Osteoblast (primary cell): ENCODE data around the gene TMIE. TPM values are rescaled to one million over a fixed set of nuclear protein-coding genes. Genes with fewer than 3 reads are reported as not detected.

Source experiments
- DNase-seq: peaks from one replicate; pipeline ENCODE4 v3.0.0; 2011; ENCODE audit warnings: low spot score, mixed read lengths; ENCODE audit not compliant: insufficient read length; ENCODE audit errors: missing footprints
- H2AFZ ChIP-seq: 2 replicates; pipeline ENCODE4 v1.6.0; 2011; ENCODE audit warnings: mild to moderate bottlenecking, low read length
- H3K27ac ChIP-seq: 2 replicates; pipeline ENCODE4 v1.5.1; 2011; ENCODE audit warnings: mild to moderate bottlenecking, low read depth, low read length, moderate library complexity
- H3K27me3 ChIP-seq: 2 replicates; pipeline ENCODE4 v1.6.0; 2012; ENCODE audit warnings: mild to moderate bottlenecking, control low read depth, inconsistent platforms, low read length, moderate library complexity; ENCODE audit not compliant: insufficient read depth
- H3K36me3 ChIP-seq: 2 replicates; pipeline ENCODE4 v1.5.1; 2011; ENCODE audit warnings: mild to moderate bottlenecking, low read length, control low read depth, moderate library complexity; ENCODE audit not compliant: insufficient read depth
- H3K4me1 ChIP-seq: 2 replicates; pipeline ENCODE4 v1.5.1; 2011; ENCODE audit warnings: mild to moderate bottlenecking, low read length, control low read depth, moderate library complexity; ENCODE audit not compliant: insufficient read depth
- H3K4me2 ChIP-seq: 2 replicates; pipeline ENCODE4 v1.6.0; 2011; ENCODE audit warnings: mild to moderate bottlenecking, low read length; ENCODE audit not compliant: insufficient read depth
- H3K4me3 ChIP-seq: fragments of 200-600 bp; sonication (generic); 3 replicates; pipeline ENCODE4 v1.5.1; 2012; ENCODE audit warnings: mild to moderate bottlenecking, low read length, inconsistent platforms; ENCODE audit not compliant: insufficient read depth
- H3K79me2 ChIP-seq: 2 replicates; pipeline ENCODE4 v1.6.0; 2012; ENCODE audit warnings: mild to moderate bottlenecking, low read length, control low read depth, inconsistent platforms; ENCODE audit not compliant: insufficient read depth
- H3K9me3 ChIP-seq: 2 replicates; pipeline ENCODE4 v1.5.1; 2011; ENCODE audit warnings: low read depth, low read length, control low read depth
- H4K20me1 ChIP-seq: 2 replicates; pipeline ENCODE4 v1.6.0; 2012; ENCODE audit warnings: mild to moderate bottlenecking, low read length, control low read depth; ENCODE audit not compliant: insufficient read depth
- total RNA-seq: library from RNA; depleted of rRNA; stranded (reverse); fragments of >200 nt; gene quantifications from 2 replicates; pipeline ENCODE4 v1.2.3, GENCODE V29; 2012
- TF ChIP-seq, protein P1 (sequence below): IDR thresholded peaks from 2 replicates; pipeline ENCODE4 v1.5.1; 2011; ENCODE audit warnings: mild to moderate bottlenecking, low read depth, low read length, moderate library complexity; ENCODE audit errors: extremely low read depth

The TMIE gene
- total RNA-seq, 1 donor = under 0.01 TPM

GRCh38 chr3:46662771-46663551 lies 38.2 kb upstream of the TMIE start:
- peak; percentile 71 for DNase-seq
- H3K27ac ChIP-seq = no peak overlapping the region
- TF ChIP-seq, protein P1, sequence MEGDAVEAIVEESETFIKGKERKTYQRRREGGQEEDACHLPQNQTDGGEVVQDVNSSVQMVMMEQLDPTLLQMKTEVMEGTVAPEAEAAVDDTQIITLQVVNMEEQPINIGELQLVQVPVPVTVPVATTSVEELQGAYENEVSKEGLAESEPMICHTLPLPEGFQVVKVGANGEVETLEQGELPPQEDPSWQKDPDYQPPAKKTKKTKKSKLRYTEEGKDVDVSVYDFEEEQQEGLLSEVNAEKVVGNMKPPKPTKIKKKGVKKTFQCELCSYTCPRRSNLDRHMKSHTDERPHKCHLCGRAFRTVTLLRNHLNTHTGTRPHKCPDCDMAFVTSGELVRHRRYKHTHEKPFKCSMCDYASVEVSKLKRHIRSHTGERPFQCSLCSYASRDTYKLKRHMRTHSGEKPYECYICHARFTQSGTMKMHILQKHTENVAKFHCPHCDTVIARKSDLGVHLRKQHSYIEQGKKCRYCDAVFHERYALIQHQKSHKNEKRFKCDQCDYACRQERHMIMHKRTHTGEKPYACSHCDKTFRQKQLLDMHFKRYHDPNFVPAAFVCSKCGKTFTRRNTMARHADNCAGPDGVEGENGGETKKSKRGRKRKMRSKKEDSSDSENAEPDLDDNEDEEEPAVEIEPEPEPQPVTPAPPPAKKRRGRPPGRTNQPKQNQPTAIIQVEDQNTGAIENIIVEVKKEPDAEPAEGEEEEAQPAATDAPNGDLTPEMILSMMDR = no peak
- H3K4me1 ChIP-seq = peaks cover 7% of the 10 kb centered on the region
- no peaks in the 10 kb centered on the region for H4K20me1 ChIP-seq
- H3K79me2 ChIP-seq = no peaks in the 10 kb centered on the region
- H3K9me3 ChIP-seq = no peaks in the 10 kb centered on the region
- no peak overlapping the region for H3K4me2 ChIP-seq
- no peak overlapping the region for H2AFZ ChIP-seq
- no peak overlapping the region for H3K4me3 ChIP-seq
- no peaks in the 10 kb centered on the region for H3K36me3 ChIP-seq
- peaks cover 6% of the 10 kb centered on the region for H3K27me3 ChIP-seq

DNA sequence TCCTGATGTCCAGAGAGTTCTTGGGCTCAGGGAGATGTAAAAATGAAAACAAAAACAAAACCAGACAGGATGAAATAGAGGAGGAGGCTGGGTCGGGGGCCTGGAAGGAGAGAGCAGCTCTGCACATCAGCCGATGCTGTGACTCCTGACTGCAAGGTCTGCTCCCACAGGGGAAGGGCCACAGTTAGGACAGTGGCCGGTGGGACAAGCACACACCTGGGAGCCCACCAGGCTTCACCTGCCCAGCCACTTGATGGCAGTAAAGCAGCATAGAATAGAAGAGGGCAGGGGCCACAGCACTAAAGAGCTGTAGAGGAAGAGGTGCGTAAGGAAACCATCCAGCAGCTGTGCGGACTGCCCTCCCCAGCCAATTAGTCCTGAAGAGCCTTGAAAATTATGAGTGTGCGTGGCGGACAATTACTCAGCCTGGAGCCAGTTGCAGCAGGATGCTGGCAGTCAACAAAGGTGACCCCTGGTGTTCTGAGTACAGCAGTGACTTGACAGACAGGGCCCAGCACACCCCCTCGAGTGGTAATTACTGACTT lies 37.5 kb upstream of the TMIE start:
- DNase-seq = peak; percentile 60
- Histone ChIP-seq H3K27ac (no peak overlapping the region), H3K4me2 (no peak overlapping the region)

DNA sequence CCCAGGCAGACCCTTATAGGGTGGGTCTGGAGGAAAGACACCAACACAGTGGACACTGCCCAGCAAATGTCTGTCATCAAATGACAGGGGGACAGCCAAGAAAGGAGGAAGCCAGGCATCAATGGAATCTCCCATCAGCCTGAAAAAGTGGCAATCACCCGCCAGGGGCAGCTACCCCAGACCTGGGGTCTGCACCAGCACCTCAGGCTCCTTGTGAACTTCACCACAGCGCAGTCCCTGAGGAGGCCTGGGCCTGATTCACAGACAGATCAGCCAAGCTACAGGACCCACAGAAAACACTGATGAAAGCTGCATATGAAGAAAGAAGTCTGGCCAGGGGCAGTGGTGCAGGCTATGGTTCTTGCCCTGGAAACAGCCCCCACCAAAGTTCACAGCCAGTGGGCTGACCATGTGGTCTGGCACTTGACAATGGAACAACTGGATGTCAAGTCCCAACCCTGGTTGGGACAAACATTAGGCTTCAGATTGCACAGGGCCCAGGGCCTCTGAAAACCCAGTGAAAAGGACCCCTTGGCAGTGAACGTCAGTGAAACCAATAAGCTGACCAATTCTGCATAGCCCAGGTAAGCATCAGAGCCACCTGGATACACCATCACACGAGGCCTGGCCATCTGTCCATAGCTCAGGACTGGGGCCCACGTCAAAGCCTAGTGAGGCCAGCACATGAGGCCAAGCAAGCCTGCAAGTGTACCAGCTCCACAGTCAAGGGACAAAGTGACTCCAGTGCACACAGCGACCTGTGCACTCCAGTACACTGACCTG lies 36.8 kb upstream of the TMIE start:
- TF ChIP-seq, protein P1 = no peak
- peak; percentile 64 for DNase-seq
- peaks cover 6% of the 10 kb centered on the region for H3K27me3 ChIP-seq
- no peak overlapping the region for H3K4me2 ChIP-seq
- H3K79me2 ChIP-seq = no peaks in the 10 kb centered on the region
- H3K9me3 ChIP-seq = no peaks in the 10 kb centered on the region
- H3K4me1 ChIP-seq = peaks cover 7% of the 10 kb centered on the region
- H3K36me3 ChIP-seq = no peaks in the 10 kb centered on the region
- H3K27ac ChIP-seq = no peak overlapping the region
- no peaks in the 10 kb centered on the region for H4K20me1 ChIP-seq
- H3K4me3 ChIP-seq = no peak overlapping the region
- no peak overlapping the region for H2AFZ ChIP-seq

More for the DNA sequence above, 37.5 kb upstream of the TMIE start:
- Histone ChIP-seq H3K9me3 (no peaks in the 10 kb centered on the region), H3K36me3 (no peaks in the 10 kb centered on the region), H2AFZ (no peak overlapping the region), H3K4me1 (peaks cover 7% of the 10 kb centered on the region), H3K27me3 (peaks cover 6% of the 10 kb centered on the region), H3K4me3 (no peak overlapping the region), H4K20me1 (no peaks in the 10 kb centered on the region), H3K79me2 (no peaks in the 10 kb centered on the region)
- TF ChIP-seq, protein P1 = no peak
